ENCODE data around the gene CHST15. TPM values are rescaled to one million over a fixed set of nuclear protein-coding genes. Genes with fewer than 3 reads are reported as not detected.
"Not testable (repeated sequence)": the region's sequence is repeated elsewhere in the genome, so short reads cannot be mapped to it uniquely, and the experiment has no call there.

The CHST15 gene
- total RNA-seq, 6 donors from 2014 or later: 16.1 to 54.5 (median 27.3) TPM

DNA sequence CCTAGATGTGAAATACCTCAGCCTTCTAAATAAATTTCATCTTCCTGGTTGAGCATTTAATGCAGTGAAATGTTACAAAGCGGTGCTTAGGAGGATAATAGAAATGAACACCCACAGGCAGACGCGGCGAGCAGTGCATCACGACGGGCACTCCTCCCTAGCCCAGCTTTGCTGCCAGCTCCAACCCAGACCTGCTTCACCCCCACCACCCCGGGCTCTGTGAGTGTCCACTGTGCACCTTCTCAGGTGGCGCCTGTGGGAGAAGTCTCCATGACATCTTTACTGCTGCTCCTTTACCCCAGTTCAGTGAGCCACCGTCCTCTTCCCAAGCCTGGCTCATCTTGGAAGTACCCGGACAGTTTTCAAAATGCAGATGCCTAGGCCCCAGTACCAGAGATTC, 5.2 kb upstream of the CHST15 start:
- no peak for DNase-seq
- no peaks in the 10 kb centered on the region for H3K36me3 ChIP-seq
- peaks cover 0 to 6% (median 2%) of the 10 kb centered on the region in 4 donors for H3K9me3 ChIP-seq
- H3K27ac ChIP-seq: no peak overlapping the region
- no peaks in the 10 kb centered on the region for H3K27me3 ChIP-seq
- TF ChIP-seq, protein P1, sequence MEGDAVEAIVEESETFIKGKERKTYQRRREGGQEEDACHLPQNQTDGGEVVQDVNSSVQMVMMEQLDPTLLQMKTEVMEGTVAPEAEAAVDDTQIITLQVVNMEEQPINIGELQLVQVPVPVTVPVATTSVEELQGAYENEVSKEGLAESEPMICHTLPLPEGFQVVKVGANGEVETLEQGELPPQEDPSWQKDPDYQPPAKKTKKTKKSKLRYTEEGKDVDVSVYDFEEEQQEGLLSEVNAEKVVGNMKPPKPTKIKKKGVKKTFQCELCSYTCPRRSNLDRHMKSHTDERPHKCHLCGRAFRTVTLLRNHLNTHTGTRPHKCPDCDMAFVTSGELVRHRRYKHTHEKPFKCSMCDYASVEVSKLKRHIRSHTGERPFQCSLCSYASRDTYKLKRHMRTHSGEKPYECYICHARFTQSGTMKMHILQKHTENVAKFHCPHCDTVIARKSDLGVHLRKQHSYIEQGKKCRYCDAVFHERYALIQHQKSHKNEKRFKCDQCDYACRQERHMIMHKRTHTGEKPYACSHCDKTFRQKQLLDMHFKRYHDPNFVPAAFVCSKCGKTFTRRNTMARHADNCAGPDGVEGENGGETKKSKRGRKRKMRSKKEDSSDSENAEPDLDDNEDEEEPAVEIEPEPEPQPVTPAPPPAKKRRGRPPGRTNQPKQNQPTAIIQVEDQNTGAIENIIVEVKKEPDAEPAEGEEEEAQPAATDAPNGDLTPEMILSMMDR (IDR thresholded peaks at IDR 0.05): no peak
- TF ChIP-seq EP300 (IDR thresholded peaks at IDR 0.05): no peak
- no peak for TF ChIP-seq POLR2A (IDR thresholded peaks at IDR 0.05)
- no peak for TF ChIP-seq POLR2AphosphoS5 (IDR thresholded peaks at IDR 0.05)
- H3K4me1 ChIP-seq: peaks cover 11 to 16% (median 13%) of the 10 kb centered on the region in 4 donors
- no peak for ATAC-seq (ENCODE audit: low FRiP score in 2 of 2)
- 91 to 94% methylated on average over 10 of the region's 10 CpGs for WGBS, 2 donors
- no peak overlapping the region for H3K4me3 ChIP-seq

DNA sequence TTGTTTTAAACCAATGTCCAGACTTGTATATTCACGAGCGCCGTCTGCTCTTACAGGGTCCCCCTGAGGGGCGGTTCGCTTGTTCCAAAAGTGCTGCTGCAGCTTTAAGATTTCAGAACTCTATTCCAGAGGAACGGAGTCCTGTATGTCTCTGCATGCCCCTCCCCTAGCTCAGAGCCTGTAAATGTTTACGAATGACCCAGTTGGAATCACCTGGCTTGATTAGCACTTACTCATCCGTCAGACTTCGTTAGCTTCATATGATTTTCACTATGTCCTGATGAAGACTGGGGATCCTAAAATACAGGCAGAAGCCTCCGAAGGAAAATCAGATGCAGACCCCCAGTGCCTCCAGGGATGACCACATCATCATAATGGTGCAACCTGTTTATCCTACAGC, 4.5 kb upstream of the CHST15 start:
- WGBS, 2 donors: 63 to 66% methylated on average over 10 of the region's 10 CpGs
- Histone ChIP-seq H3K36me3 (no peaks in the 10 kb centered on the region), H3K27me3 (peaks cover 0 to 2% (median 0%) of the 10 kb centered on the region in 4 donors), H3K9me3 (peaks cover 0 to 6% (median 2%) of the 10 kb centered on the region in 4 donors), H3K4me1 (peaks cover 11 to 22% (median 14%) of the 10 kb centered on the region in 4 donors), H3K27ac (no peak overlapping the region), H3K4me3 (no peak overlapping the region)
- ATAC-seq (ENCODE audit: low FRiP score in 2 of 2) (no peak), DNase-seq (no peak)
- no peak for TF ChIP-seq POLR2A (IDR thresholded peaks at IDR 0.05)
- TF ChIP-seq, protein P1 (IDR thresholded peaks at IDR 0.05): no peak
- no peak for TF ChIP-seq EP300 (IDR thresholded peaks at IDR 0.05)
- TF ChIP-seq POLR2AphosphoS5 (IDR thresholded peaks at IDR 0.05): no peak

DNA sequence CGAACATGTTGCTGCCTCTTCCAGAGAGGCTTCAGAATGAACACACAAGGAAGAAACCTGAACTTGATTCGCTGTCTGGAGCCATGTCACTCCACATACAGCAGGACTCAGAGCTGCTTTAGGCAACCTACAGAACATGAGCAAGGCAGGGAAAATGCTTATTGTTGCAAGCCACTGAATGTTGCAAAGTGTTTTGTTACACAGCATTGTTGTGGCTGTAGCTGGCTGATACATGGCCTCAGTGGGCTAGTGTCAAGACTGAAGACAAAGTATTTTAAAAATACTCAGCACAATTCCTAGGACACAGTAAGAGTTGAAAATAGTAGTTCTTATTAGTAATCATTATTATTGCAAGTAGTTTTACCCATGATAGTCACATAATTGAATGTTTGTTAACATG, 3.1 kb upstream of the CHST15 start:
- ATAC-seq (ENCODE audit: low FRiP score in 2 of 2): no peak
- WGBS, 2 donors: 73 to 97% methylated on average over 2 of the region's 2 CpGs
- peaks cover 0 to 16% (median 0%) of the 10 kb centered on the region in 4 donors for H3K27me3 ChIP-seq
- no peaks in the 10 kb centered on the region for H3K36me3 ChIP-seq
- H3K9me3 ChIP-seq: peaks cover 0 to 6% (median 2%) of the 10 kb centered on the region in 4 donors
- H3K4me1 ChIP-seq: peaks cover 12 to 36% (median 23%) of the 10 kb centered on the region in 4 donors
- DNase-seq: no peak
- no peak overlapping the region for H3K27ac ChIP-seq
- TF ChIP-seq, protein P1 (IDR thresholded peaks at IDR 0.05): no peak
- no peak for TF ChIP-seq POLR2AphosphoS5 (IDR thresholded peaks at IDR 0.05)
- TF ChIP-seq POLR2A (IDR thresholded peaks at IDR 0.05): no peak
- TF ChIP-seq EP300 (IDR thresholded peaks at IDR 0.05): no peak
- H3K4me3 ChIP-seq: no peak overlapping the region

DNA sequence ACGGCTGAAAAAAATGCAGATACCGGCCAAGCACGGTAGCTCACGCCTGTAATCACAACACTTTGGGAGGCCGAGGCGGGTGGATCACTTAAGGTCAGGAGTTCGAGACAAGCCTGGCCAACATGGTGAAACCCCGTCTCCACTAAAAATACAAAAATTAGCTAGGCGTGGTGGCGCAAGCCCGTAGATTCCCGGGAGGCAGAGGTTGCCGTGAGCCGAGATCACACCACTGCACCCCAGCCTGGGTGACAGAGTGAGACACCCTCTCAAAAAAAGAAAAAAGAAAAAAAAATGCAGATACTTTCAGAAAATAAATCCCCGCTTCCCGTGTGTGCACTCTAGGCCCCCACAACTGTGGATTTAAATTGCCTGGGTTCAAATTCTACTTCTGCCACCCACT, 2.4 kb upstream of the CHST15 start:
- 86% methylated on average over 16 of the region's 16 CpGs for WGBS, 2 donors
- ATAC-seq (ENCODE audit: low FRiP score in 2 of 2); H3K36me3 ChIP-seq; H3K27ac ChIP-seq; H3K9me3 ChIP-seq; H3K4me3 ChIP-seq; DNase-seq: not testable (repeated sequence)
- Histone ChIP-seq H3K27me3 (peaks cover 0 to 20% (median 0%) of the 10 kb centered on the region in 4 donors), H3K4me1 (peaks cover 12 to 43% (median 29%) of the 10 kb centered on the region in 4 donors)

DNA sequence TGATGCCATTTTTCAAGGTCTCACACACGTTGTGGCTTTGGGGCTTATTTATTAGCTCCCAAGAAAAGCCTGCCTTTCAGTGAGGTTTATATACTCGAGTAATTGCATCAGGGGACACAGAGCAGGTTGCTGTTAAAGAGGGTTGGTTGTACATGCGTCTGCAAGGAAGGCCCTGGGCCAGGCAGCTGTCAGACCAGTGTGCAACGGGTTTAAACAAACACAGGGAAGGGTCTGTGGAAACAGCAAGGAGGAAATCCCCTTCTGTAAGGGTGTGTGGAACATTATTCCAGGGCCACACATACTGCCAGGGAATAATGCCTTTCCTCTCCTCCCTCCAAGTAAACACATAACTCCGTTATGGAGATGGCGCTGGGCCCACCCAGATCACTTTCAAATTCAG, 1.7 kb upstream of the CHST15 start:
- Histone ChIP-seq H3K36me3 (no peaks in the 10 kb centered on the region), H3K9me3 (peaks cover 0 to 6% (median 2%) of the 10 kb centered on the region in 4 donors), H3K27me3 (peaks cover 0 to 20% (median 0%) of the 10 kb centered on the region in 4 donors), H3K4me3 (no peak overlapping the region), H3K27ac (no peak overlapping the region), H3K4me1 (peaks cover 12 to 50% (median 36%) of the 10 kb centered on the region in 4 donors)
- TF ChIP-seq EP300 (IDR thresholded peaks at IDR 0.05): no peak
- no peak for TF ChIP-seq POLR2AphosphoS5 (IDR thresholded peaks at IDR 0.05)
- ATAC-seq (ENCODE audit: low FRiP score in 2 of 2): no peak
- DNase-seq: no peak
- 45 to 47% methylated on average over 6 of the region's 6 CpGs for WGBS, 2 donors

DNA sequence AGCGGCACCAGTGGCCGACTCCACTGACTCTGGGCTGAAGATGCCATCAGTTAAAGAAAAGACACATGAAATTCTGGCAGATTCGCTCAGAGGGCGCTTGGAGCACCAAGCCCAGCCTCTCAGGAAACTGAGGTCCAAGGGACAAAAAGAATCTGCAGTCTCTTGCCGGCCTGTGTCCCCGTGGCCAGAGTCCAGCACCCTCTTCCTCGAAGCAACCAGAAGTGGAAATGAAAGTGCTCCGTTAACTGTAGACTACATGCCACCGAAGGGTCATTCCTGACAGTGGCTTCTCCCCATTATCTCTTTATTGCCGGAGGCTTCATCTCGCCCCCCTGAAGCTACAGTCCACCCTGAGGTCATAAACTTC, 1.0 kb upstream of the CHST15 start:
- H3K36me3 ChIP-seq: no peaks in the 10 kb centered on the region
- peak overlapping the region in 3 of 4 donors; percentile 59 to 78 (median 66) for H3K4me3 ChIP-seq
- H3K4me1 ChIP-seq: peaks cover 16 to 57% (median 43%) of the 10 kb centered on the region in 4 donors
- 29 to 48% methylated on average over 7 to 11 of the region's 11 CpGs for WGBS, 2 donors
- peaks cover 0 to 20% (median 0%) of the 10 kb centered on the region in 4 donors for H3K27me3 ChIP-seq
- no peak for ATAC-seq (ENCODE audit: low FRiP score in 2 of 2)
- H3K27ac ChIP-seq: peak overlapping the region; percentile 90 to 97 (median 92)
- TF ChIP-seq EP300 (IDR thresholded peaks at IDR 0.05) (no peak), POLR2A (IDR thresholded peaks at IDR 0.05) (no peak), POLR2AphosphoS5 (IDR thresholded peaks at IDR 0.05) (no peak)
- TF ChIP-seq, protein P1 (IDR thresholded peaks at IDR 0.05): no peak
- DNase-seq: peak in 1 of 2 donors; percentile 35
- H3K9me3 ChIP-seq: peaks cover 0 to 6% (median 2%) of the 10 kb centered on the region in 4 donors

DNA sequence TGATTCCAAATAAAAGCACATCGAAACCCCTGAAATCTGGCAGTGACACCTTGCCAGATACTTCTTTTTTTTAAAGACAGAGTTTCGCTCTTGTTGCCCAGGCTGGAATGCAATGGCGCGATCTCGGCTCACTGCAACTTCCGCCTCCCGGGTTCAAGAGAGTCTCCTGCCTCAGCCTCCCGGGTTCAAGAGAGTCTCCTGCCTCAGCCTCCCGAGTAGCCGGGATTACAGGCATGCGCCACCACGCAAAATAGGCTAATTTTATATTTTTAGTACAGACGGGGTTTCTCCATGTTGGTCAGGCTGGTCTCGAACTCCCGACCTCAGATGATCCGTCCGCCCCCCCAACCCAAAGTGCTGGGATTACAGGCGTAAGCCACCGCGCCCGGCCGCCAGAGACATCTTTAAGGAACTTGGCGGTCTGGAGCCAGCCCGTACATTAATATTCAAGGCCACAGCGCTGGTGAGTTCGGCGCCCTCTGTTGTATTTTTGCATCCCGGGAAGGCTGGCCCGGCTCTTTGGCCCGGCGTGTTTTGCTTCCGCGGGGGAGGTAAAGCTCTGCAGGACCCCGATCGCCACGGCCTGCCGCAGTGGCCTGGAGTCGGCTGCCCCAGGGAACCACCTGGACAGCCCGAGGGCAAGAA, 498 bp upstream of the CHST15 start:
- Histone ChIP-seq H3K27ac (peak overlapping the region; percentile 90 to 97 (median 92)), H3K4me1 (peaks cover 16 to 62% (median 47%) of the 10 kb centered on the region in 4 donors), H3K4me3 (peak overlapping the region; percentile 44 to 78 (median 62)), H3K27me3 (peaks cover 0 to 20% (median 0%) of the 10 kb centered on the region in 4 donors)
- WGBS, 2 donors: 5 to 6% methylated on average over 15 to 37 of the region's 39 CpGs
- peak in 1 of 2 donors; percentile 48 for ATAC-seq (ENCODE audit: low FRiP score in 2 of 2)
- not testable (repeated sequence) for H3K9me3 ChIP-seq, H3K36me3 ChIP-seq
- DNase-seq: peak; percentile 66 to 82
